GM23248 (cell line): ENCODE data around the gene AOC3. TPM values are rescaled to one million over a fixed set of nuclear protein-coding genes. Genes with fewer than 3 reads are reported as not detected.

Experiments used
- DNase-seq: peaks from one replicate; pipeline ENCODE4 v3.0.0-alpha.2; 2015
- H2AFZ ChIP-seq: fragments of 200-600 bp; sonication (generic); 2 replicates; pipeline ENCODE4 v1.6.1; 2016; ENCODE audit warnings: antibody characterized with exemption
- H3F3A ChIP-seq: fragments of 200-600 bp; sonication (generic); 2 replicates; pipeline ENCODE4 v1.6.1; 2016; ENCODE audit warnings: mild to moderate bottlenecking, antibody characterized with exemption, mixed run types; ENCODE audit not compliant: insufficient read depth
- H3K27ac ChIP-seq: fragments of 200-600 bp; sonication (generic); 2 replicates; pipeline ENCODE4 v1.5.1; 2016; ENCODE audit warnings: mild to moderate bottlenecking
- H3K27me3 ChIP-seq: fragments of 200-600 bp; sonication (generic); replicated peaks from 2 replicates; pipeline ENCODE4 v1.6.1; 2016; ENCODE audit warnings: mild to moderate bottlenecking; ENCODE audit not compliant: insufficient read depth
- H3K36me3 ChIP-seq: fragments of 200-600 bp; sonication (generic); 2 replicates; pipeline ENCODE4 v1.6.1; 2016; ENCODE audit warnings: low read depth, mild to moderate bottlenecking
- H3K4me1 ChIP-seq: fragments of 200-600 bp; sonication (generic); 2 replicates; pipeline ENCODE4 v1.6.1; 2016; ENCODE audit warnings: mild to moderate bottlenecking; ENCODE audit not compliant: insufficient read depth
- H3K4me2 ChIP-seq: fragments of 200-600 bp; sonication (generic); one replicate; pipeline ENCODE4 v1.6.1; 2016; ENCODE audit warnings: mild to moderate bottlenecking; ENCODE audit not compliant: unreplicated experiment
- H3K4me3 ChIP-seq: fragments of 200-600 bp; sonication (generic); 2 replicates; pipeline ENCODE4 v1.5.1; 2016; ENCODE audit warnings: mild to moderate bottlenecking
- H3K79me2 ChIP-seq: fragments of 200-600 bp; sonication (generic); 2 replicates; pipeline ENCODE4 v1.6.1; 2016; ENCODE audit warnings: mild to moderate bottlenecking; ENCODE audit not compliant: insufficient read depth
- H3K9ac ChIP-seq: fragments of 200-600 bp; sonication (generic); 2 replicates; pipeline ENCODE4 v1.6.1; 2016; ENCODE audit warnings: mild to moderate bottlenecking
- H3K9me2 ChIP-seq: fragments of 200-600 bp; sonication (generic); 2 replicates; pipeline ENCODE4 v1.6.1; 2016; ENCODE audit warnings: mixed run types, mild to moderate bottlenecking, moderate library complexity; ENCODE audit not compliant: insufficient read depth
- H3K9me3 ChIP-seq: fragments of 200-600 bp; sonication (generic); one replicate; pipeline ENCODE4 v1.6.1; 2017; ENCODE audit warnings: low read depth
- H4K20me1 ChIP-seq: fragments of 200-600 bp; sonication (generic); 2 replicates; pipeline ENCODE4 v1.6.0; 2016; ENCODE audit not compliant: insufficient read depth
- EZH2 ChIP-seq: fragments of 200-600 bp; sonication (generic); IDR thresholded peaks from 2 replicates; pipeline ENCODE4 v1.6.1; 2018; ENCODE audit warnings: antibody characterized with exemption, mild to moderate bottlenecking; ENCODE audit not compliant: insufficient read depth, poor library complexity, severe bottlenecking
- EZH2phosphoT487 ChIP-seq: fragments of 200-600 bp; sonication (generic); IDR thresholded peaks from 2 replicates; pipeline ENCODE4 v1.6.1; 2018; ENCODE audit warnings: antibody characterized with exemption, moderate library complexity, mild to moderate bottlenecking, low read depth; ENCODE audit not compliant: insufficient read depth
- WGBS, 2 experiments: methylation state at CpG; one replicate each; pipeline ENCODE4 v1.1.6; 2015 to 2017; ENCODE audit warnings: low lambda C conversion rate in 2 of 2, low coverage in 1 of 2; ENCODE audit errors: missing lambda C conversion rate in 2 of 2; 5-methylcytosine and 5-hydroxymethylcytosine counted together
- in situ Hi-C: fragments of 300-500 bp; cut with MboI; formaldehyde crosslinking; loops from 2 replicates; pipeline ENCODE4 v1.15.0; 2020
- polyA plus RNA-seq: library from polyadenylated mRNA; unstranded; fragments of >200 nt; fragmentation: Nextera tagmentation; extraction: Ambion mirVana; gene quantifications from 2 replicates; pipeline ENCODE4 v1.2.1, GENCODE V29; 2016
- total RNA-seq: library from RNA; depleted of rRNA; stranded (reverse); fragments of >200 nt; shearing (Covaris generic); gene quantifications from 2 replicates; pipeline ENCODE4 v1.2.3, GENCODE V29; 2014

Gene AOC3
- total and polyA plus RNA-seq, 2 experiments from 2014 or later, result 0.05 TPM; not detected in 1

DNA sequence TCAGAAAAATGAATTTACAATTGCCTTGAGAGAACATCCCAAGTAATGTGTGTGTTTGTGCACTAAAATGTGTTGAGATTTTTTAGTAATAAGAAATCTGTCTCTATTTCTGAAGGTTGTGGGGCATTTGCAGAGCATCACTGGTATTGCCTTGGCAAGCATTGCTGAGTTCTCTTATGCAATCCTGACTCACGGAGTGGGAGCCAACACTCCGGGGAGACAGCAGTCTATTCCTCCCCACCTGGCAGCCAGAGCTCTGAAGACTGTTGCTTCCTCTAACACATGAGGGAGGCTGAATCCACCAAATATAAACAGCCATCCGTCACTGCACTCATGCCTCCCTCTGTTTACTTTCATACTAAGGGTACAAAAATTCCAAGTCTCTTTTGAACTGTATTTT is 41.7 kb upstream of the AOC3 start:
- no peak overlapping the region for H2AFZ ChIP-seq
- H3F3A ChIP-seq, result peaks cover 34% of the 10 kb centered on the region
- H3K27me3 ChIP-seq, result no peaks in the 10 kb centered on the region
- H3K79me2 ChIP-seq, result no peaks in the 10 kb centered on the region; the same call in 1 of the 2 replicates
- peak overlapping the region; percentile 76 for H3K27ac ChIP-seq
- TF ChIP-seq EZH2, result no peak
- no peak for TF ChIP-seq EZH2phosphoT487
- WGBS, 2 experiments, result 3 to 4% methylated on average over 3 of the region's 3 CpGs
- peak overlapping the region; percentile 60 for H3K4me2 ChIP-seq
- no peaks in the 10 kb centered on the region for H3K9me2 ChIP-seq
- H3K4me1 ChIP-seq, result peaks cover 19% of the 10 kb centered on the region
- DNase-seq, result peak; percentile 96
- H4K20me1 ChIP-seq, result no peaks in the 10 kb centered on the region
- no peaks in the 10 kb centered on the region for H3K9me3 ChIP-seq
- in situ Hi-C loops, result no loop called here
- H3K9ac ChIP-seq, result peak overlapping the region; percentile 55
- H3K4me3 ChIP-seq, result no peak overlapping the region
- H3K36me3 ChIP-seq, result peaks cover 29% of the 10 kb centered on the region

DNA sequence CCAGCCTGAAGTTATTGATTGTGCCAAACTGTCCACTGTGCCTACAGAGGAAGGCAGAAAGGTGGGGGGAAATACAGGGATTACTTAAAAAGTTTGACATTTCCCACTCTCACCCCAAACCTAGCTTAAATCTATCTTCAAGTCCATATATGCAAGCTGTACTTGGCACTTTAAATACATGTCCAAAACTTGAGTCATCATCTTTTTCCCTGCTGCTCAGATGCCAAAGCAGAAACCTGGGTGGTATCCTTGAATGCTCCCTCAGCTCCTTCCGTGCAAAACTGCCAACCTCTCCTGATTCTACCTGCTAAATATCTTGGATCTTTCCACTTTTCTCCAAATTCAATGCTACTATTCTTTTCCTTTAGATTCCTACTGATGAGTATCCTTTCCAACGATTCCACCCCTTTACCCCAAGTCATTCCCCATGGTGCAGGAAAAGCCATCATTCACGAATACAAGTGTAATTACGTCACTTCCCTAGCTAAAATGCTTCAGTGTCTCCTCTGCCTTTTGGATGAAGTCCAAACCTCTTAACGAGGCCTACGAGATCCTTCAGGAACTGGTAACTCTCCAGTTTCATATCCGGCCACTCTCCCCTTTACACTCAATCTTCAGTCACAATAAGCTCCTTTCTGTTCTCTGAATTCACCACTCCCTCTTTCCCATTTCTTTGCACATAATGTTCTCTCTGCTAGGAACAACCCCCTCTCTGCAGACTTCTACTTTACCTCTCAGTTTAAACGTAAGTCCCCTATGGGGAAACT is 36.2 kb upstream of the AOC3 start:
- no peak overlapping the region for H3K4me3 ChIP-seq
- no peaks in the 10 kb centered on the region for H3K9me3 ChIP-seq
- 52% methylated on average over 8 of the region's 8 CpGs for WGBS, 2 experiments
- H3K4me2 ChIP-seq, result peak overlapping the region; percentile 58
- H3K79me2 ChIP-seq, result peaks cover 11% of the 10 kb centered on the region
- peak; percentile 93 for DNase-seq
- H3K9me2 ChIP-seq, result no peaks in the 10 kb centered on the region
- H3K27ac ChIP-seq, result peak overlapping the region; percentile 55
- in situ Hi-C loops, result no loop called here
- H3K27me3 ChIP-seq, result no peaks in the 10 kb centered on the region
- no peak overlapping the region for H2AFZ ChIP-seq
- no peak for TF ChIP-seq EZH2phosphoT487
- no peak for TF ChIP-seq EZH2
- H3K4me1 ChIP-seq, result peaks cover 33% of the 10 kb centered on the region
- peaks cover 72% of the 10 kb centered on the region for H3K36me3 ChIP-seq
- H3F3A ChIP-seq, result peaks cover 71% of the 10 kb centered on the region
- no peaks in the 10 kb centered on the region for H4K20me1 ChIP-seq
- no peak overlapping the region for H3K9ac ChIP-seq

DNA sequence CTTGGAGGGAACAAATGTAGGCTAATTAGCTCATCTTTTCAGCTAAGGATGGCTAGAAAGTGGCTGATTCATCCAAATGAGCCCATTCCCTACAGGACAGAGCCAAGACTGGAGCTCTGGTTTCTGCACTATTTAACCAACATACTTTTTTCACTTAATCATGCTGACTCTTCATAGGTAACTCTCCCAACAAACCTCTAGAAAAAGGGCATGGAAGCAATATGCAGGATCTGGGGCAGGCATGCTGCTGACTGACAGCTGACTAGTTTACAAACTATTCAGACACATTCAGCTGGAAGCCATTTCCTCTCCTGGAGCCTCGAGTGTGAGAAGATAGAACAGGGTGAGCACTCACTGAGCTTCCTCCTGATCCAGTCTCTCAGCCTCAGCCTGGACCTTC is 33.1 kb upstream of the AOC3 start:
- H3K27me3 ChIP-seq, result no peaks in the 10 kb centered on the region
- no peak overlapping the region for H3K4me3 ChIP-seq
- WGBS, 2 experiments, result 0 to 9% methylated on average over 1 of the region's 1 CpG
- H3K9ac ChIP-seq, result peak overlapping the region; percentile 32; the same call in 1 of the 2 replicates
- H4K20me1 ChIP-seq, result no peaks in the 10 kb centered on the region
- in situ Hi-C loops, result no loop called here
- peak; percentile 51 for DNase-seq
- no peaks in the 10 kb centered on the region for H3K9me2 ChIP-seq
- peaks cover 39% of the 10 kb centered on the region for H3K4me1 ChIP-seq
- H3F3A ChIP-seq, result peaks cover 65% of the 10 kb centered on the region
- TF ChIP-seq EZH2, result no peak
- peak overlapping the region; percentile 65 for H3K27ac ChIP-seq
- no peak overlapping the region for H2AFZ ChIP-seq
- peaks cover 41% of the 10 kb centered on the region for H3K79me2 ChIP-seq
- H3K9me3 ChIP-seq, result no peaks in the 10 kb centered on the region
- peak overlapping the region; percentile 30 for H3K4me2 ChIP-seq
- peaks cover 67% of the 10 kb centered on the region for H3K36me3 ChIP-seq

DNA sequence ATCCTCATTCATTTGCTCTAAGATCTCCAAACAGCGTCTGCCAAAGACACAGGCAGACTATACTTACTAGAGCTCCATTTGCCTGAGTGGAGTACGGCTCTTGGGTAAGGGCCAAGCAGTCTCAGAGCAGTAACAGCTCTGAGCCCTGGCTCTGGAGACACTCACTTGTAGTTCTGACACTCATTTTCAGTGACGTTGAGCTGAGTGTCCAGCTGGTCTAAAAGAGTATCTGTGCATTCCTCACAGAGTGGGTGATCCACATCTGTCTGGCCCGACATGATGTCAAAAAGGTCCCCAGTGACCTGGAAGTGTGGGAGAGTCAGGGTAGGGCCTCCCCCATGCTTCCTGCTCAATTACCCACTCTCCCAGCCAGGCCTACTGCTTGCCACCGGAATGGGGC is 32.6 kb upstream of the AOC3 start:
- Histone ChIP-seq H4K20me1 (no peaks in the 10 kb centered on the region), H3K27ac (peak overlapping the region; percentile 65), H3K9me2 (no peaks in the 10 kb centered on the region), H3K4me2 (peak overlapping the region; percentile 30), H3K36me3 (peaks cover 62% of the 10 kb centered on the region), H3K4me1 (peaks cover 45% of the 10 kb centered on the region), H3K9ac (peak overlapping the region; percentile 32; the same call in 1 of the 2 replicates), H3K4me3 (no peak overlapping the region), H3K79me2 (peaks cover 46% of the 10 kb centered on the region), H2AFZ (no peak overlapping the region), H3K27me3 (no peaks in the 10 kb centered on the region), H3F3A (peaks cover 65% of the 10 kb centered on the region), H3K9me3 (no peaks in the 10 kb centered on the region)
- DNase-seq, result peak; percentile 32
- in situ Hi-C loops, result no loop called here
- TF ChIP-seq EZH2, result no peak
- TF ChIP-seq EZH2phosphoT487, result no peak
- 86 to 87% methylated on average over 5 of the region's 5 CpGs for WGBS, 2 experiments
